GM18526 (cell line): ENCODE data around the gene INHA.

ENCODE experiments used
- POLR2A ChIP-seq: IDR thresholded peaks from 3 replicates; pipeline ENCODE4 v1.6.1; 2011; ENCODE audit not compliant: insufficient read length; ENCODE audit errors: extremely low read depth

Gene INHA

DNA sequence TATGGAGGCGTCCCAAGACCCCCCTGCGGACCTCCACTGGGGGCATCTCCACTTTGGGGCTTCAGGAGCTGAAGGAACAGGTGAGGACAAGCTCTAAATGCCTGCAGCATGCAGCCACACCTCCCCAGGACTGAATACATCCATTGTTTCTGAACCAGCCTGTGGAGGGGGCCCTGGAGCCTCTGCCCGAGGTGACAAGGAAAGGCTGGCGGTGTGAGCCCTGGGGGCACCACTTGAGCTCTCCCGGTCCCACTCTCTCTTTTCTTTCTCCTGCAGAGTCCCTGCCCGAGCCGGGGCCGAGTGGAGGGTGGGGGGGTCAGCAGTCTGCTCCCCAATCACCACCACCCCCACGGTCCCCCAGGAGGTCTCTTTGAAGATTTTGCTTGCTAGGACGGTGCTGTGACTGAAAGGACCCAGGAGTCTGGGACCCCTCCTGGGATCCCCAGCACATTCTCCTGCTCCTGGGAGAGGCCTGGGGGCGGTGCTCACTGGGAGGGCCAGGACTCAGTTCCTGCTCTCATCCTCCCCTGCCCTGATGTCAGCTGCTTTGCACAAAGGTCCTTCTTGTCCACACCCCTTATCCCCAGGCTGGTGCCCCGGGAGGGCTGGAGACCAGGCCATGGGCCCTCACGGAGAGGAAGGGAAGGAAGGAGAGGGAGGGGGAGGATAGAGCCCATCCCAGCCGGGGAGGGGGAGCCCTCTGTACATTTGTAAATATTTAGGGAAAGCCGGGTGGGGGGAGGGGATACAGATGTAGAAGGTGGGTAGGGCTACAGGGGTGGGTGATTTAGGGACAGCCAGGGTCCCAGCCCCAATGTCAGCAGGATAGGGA lies 34.2 kb upstream of the INHA start:
- no peak for TF ChIP-seq POLR2A

DNA sequence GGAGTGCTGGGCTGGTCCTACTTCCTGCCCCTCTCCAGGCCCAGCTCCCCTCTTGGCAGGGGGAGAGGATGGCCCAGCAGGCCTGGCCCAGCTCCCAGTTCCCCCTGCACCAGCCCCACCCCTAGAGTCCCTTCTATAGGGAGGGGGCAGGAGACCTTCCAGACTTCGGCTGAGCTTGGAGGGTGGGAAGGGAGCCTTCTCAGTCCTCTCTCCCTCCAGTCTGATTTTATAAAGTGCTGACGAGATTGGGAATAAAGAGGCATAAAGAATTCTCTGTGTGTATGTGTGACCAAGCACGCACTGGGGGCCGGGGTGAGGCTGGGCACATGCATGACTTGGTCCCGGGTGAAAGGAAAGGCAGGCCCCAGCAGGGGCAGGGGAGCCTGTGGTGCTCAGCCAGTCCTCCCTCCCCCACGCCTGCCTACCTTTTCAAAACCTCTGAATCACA lies 33.6 kb upstream of the INHA start:
- TF ChIP-seq POLR2A: no peak

GRCh38 chr2:219538956-219539788 lies 32.9 kb upstream of the INHA start:
- no peak for TF ChIP-seq POLR2A

DNA sequence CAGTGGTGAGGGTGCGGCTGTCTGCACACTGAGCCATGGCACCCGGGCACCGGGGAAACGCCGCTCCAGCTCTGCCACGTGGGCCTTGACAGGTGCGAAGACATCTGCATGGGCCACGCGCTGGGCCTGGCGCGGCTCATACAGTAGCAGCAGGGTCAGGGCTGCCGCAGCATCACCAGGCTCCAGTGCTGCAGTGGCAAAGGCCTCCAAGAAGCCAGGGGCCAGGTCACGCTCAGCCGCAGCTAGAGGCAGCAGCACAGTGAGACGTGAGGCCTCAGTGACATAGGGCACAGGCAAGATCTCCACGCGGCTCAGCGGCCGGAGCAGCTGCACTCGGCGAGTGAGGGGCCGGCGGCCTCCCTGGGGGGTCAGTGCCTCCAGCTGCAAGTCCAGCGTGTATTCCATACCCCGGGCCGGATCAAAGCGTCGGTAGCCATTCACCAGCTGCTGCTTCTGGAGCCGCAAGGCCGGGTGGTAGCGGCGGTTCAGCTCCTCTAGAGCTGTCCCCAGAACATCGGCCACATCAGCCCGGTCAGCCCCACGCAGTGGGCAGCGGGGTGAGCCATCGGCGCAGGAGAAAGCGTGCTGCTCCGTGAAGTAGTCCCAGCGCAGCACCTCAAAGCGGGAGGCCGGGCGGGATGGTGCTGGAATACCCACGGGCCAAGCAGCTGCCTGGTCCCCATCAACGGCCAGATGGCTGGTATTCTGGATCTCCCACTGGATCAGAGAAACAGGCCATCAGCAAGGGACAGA lies 32.0 kb upstream of the INHA start:
- TF ChIP-seq POLR2A: no peak

DNA sequence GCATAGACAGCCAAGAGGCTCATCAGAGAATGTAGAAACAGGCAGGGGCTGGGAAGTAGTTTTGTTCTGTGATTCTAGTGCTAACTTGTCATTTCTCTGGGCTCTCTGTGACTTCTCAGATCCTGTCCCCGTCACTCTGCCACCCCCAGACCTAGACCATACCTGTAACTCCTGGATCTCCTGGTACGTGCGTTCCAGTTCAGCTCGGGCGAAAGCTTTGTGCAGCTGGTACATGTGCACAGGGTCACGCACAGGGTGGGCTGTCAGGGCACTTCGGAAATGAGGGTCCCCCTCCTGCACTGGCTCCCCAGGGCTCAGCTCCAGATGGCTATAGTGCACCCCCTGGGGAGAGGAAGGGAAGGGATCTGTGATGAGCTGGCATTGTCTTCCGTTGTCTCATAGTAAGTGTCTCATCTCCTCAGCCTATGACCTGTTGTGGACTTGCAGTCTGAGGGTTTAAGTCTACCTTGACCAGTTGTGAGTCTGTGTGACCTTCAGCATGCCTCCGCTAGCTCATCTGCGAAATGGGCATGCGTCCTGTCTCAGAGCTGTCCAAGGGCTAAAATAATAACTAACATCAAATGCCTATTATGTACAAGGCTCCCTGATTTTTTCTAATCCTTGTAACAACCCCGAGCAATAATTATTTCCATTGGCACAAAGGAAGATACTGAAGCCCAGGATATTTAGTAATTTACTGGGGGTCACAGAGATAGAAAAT lies 31.2 kb upstream of the INHA start:
- TF ChIP-seq POLR2A: no peak

DNA sequence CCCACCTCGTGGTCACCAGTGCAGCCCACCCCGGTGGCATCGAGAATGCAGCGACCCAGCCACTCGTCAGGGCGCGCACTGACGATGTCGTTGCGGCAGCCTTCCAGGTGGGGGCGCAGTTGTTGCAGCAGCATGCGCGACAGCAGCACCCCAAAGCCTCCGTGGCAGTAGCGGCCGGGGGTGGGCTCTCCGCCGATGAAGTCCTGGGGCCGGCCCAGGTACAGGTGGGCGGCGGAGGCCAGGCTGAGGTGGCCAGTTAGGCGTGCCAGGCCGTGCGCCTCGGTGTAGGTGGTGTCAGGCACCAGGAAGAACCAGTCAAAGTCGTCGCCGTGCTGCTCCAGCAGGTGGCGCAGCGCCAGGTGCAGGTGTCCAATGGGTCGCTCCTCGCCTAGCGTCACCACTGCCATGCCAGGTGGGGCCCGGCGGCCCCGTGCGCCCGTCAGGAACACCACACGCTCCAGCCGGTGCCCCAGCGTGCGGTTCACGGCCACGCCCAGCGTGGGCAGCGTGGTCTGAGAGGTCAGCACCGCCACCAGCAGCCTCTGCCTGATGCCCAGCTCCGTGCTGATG lies 30.4 kb upstream of the INHA start:
- no peak for TF ChIP-seq POLR2A

DNA sequence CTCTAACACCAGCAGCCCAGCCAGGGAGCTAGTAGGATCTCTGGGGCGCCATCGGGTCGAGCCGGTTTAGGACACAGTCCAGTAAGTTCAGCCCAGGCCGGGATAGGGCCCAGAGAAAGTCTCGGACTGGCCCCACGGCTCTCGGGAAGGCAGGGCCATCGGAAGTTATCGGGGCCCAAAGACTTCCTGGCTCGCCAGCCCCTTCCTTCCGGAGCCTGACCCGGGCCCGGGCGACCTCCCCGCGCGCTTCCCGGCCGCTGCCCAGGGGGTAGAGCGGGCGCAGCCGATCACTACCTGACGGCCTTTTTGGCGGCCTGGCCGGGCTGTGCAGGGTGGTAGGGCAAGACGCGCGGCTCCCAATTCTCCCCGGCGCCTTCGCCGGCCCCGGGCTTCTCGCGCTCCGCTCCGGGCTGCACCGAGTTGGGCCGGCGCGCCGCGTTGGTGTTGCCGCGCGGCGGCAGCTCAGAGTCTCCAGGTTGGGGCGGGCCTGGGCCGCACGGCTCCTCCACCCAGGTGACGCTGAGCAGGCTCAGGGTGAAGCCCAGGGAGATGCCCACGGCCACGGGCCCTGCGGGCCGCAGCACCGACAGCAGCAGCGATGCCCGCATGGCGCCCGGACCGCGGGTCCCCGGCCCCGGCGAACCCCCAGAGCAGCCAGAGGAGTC lies 29.0 kb upstream of the INHA start:
- peak; percentile 48 for TF ChIP-seq POLR2A

- peak; percentile 44 for TF ChIP-seq POLR2A
Measured at GRCh38 chr2:219543596-219544358, 28.3 kb upstream of the INHA start, which contains the start of the genes CHPF and TMEM198. TSS of gene CHPF (minus strand) at chr2:219543809. CDS start at chr2:219543538, 271 bp downstream. TSS of gene TMEM198 (plus strand) at chr2:219544028. CDS start at chr2:219544728, 700 bp downstream.

DNA sequence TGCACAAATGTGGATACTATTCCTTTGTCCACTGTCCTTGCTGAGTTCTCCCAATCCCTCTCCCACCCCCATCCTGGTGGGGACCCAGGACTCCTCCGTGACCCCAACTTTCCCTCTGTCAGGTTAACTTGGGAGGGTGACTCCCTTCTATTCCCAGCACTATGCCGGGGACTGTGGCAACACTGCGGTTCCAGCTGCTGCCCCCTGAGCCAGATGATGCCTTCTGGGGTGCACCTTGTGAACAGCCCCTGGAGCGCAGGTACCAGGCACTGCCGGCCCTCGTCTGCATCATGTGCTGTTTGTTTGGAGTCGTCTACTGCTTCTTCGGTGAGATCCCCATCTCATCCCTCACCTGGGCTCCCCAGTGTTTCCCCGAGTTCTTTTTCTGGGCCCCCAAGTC lies 27.5 kb upstream of the INHA start:
- TF ChIP-seq POLR2A: no peak

DNA sequence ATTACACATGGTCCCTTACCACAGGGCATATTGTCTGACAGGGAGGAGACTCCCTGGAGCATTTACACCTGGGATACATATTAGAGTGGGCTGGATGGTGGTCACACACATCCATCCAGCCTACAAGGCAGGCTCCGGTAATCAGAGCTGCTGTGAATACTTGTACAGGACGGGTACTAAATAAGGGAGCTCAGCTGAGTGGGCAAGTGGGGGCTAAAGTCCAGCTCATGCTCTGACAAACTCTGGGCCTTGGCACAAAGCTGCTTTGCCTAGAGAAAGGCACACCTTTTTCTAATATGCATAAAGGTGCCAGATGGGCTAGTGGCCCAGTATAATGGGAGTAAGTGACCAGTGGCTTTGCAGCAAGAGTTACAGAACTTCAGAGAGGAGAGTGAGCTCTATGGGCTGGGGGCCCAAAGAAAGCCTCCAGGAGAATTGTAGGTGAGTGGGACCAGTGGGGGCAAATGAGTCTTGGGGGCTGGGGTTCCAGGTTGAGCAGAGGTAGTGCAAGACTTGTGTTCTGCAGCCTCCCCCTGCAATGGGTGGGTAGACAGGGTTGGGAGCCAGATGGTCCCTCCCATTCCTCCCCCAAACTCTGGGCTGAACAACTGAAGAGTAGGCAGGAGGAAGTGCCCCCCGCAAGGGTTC lies 26.7 kb upstream of the INHA start:
- TF ChIP-seq POLR2A: no peak

- no peak for TF ChIP-seq POLR2A
Measured at GRCh38 chr2:219545943-219546352, 26.2 kb upstream of the INHA start.

DNA sequence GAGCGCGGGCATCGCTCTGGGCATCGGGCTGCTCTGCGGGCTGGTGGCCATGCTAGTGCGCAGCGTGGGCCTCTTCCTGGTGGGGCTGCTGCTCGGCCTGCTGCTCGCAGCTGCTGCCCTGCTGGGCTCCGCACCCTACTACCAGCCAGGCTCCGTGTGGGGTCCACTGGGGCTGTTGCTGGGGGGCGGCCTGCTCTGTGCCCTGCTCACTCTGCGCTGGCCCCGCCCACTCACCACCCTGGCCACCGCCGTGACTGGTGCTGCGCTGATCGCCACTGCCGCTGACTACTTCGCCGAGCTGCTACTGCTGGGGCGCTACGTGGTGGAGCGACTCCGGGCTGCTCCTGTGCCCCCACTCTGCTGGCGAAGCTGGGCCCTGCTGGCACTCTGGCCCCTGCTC lies 24.5 kb upstream of the INHA start:
- TF ChIP-seq POLR2A: no peak

- TF ChIP-seq POLR2A: no peak
Measured at GRCh38 chr2:219548990-219549389, 23.1 kb upstream of the INHA start.
